ENCODE measurements around the gene RFX2.

DNA sequence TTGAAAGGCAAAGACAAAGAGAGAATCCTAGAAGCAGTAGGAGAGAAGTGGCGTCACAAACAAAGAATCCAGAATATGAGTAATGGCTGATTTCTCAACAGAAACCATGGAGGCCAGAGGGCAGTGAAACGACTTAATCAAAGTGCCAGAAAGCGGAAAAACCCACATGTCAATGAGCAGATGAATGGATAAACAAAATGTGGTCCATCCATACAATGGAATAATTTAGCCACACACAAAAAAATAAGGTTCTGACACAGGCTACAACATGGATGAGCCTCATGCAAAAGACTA, 80.1 kb downstream of the RFX2 start:
- TF ChIP-seq TCF4 (CRISPR knock-in tag; IDR thresholded peaks at IDR 0.05; ENCODE audit: borderline replicate concordance), result no peak
- no peak for TF ChIP-seq ISL1 (CRISPR knock-in tag; IDR thresholded peaks at IDR 0.05)
- TF ChIP-seq PATZ1 (CRISPR knock-in tag; IDR thresholded peaks at IDR 0.05; ENCODE audit: borderline replicate concordance), result no peak
- no peak for TF ChIP-seq CSDC2 (CRISPR knock-in tag; IDR thresholded peaks at IDR 0.05)
